Measurements from ENCODE around the gene LHX3.

GRCh38 chr9:136241542-136241941, 36.6 kb upstream of the LHX3 start:
- TF ChIP-seq, protein P1, sequence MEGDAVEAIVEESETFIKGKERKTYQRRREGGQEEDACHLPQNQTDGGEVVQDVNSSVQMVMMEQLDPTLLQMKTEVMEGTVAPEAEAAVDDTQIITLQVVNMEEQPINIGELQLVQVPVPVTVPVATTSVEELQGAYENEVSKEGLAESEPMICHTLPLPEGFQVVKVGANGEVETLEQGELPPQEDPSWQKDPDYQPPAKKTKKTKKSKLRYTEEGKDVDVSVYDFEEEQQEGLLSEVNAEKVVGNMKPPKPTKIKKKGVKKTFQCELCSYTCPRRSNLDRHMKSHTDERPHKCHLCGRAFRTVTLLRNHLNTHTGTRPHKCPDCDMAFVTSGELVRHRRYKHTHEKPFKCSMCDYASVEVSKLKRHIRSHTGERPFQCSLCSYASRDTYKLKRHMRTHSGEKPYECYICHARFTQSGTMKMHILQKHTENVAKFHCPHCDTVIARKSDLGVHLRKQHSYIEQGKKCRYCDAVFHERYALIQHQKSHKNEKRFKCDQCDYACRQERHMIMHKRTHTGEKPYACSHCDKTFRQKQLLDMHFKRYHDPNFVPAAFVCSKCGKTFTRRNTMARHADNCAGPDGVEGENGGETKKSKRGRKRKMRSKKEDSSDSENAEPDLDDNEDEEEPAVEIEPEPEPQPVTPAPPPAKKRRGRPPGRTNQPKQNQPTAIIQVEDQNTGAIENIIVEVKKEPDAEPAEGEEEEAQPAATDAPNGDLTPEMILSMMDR (conservative IDR thresholded peaks at IDR 0.05 in 1 of 2, IDR thresholded peaks at IDR 0.05 in 1 of 2; ENCODE audit: low read depth in 1 of 2, low read length in 2 of 2), result no peak
- TF ChIP-seq EZH2 (IDR thresholded peaks at IDR 0.05; ENCODE audit: low read length, missing control alignments), result no peak
